Measurements from ENCODE around the gene CD84. TPM values are rescaled to one million over a fixed set of nuclear protein-coding genes. Genes with fewer than 3 reads are reported as not detected.

Gene CD84
- polyA plus RNA-seq, 1 of the 3 experiments (the other 2 are of a cell fraction): not detected

- WGBS (ENCODE audit: low lambda C conversion rate): 9% methylated on average over 6 of the region's 6 CpGs
- H3K79me2 ChIP-seq (ENCODE audit: insufficient read depth): no peaks in the 10 kb centered on the region
- H3K9ac ChIP-seq: no peak overlapping the region
- DNase-seq: no peak
- H4K20me1 ChIP-seq (ENCODE audit: insufficient read depth): no peaks in the 10 kb centered on the region
- H3K4me3 ChIP-seq (ENCODE audit: low read depth in 2 of 2, low read length in 1 of 2): no peak overlapping the region
- H3K36me3 ChIP-seq (replicated peaks in 1 of 2; ENCODE audit: control insufficient read depth in 1 of 2, insufficient read depth in 2 of 2, low read length in 1 of 2): no peaks in the 10 kb centered on the region
- CTCF ChIA-PET: interaction anchor here (1.1 to 1.2 kb wide), 3 partner anchors 9 to 809 kb away, joined by 3 read pairs; no protein-coding TSS in a partner anchor
- TF ChIP-seq REST (IDR thresholded peaks at IDR 0.05; ENCODE audit: low read depth, low read length): no peak
- no peak for TF ChIP-seq GATA2 (CRISPR knock-in tag; IDR thresholded peaks at IDR 0.05)
- H3K9me2 ChIP-seq: no peaks in the 10 kb centered on the region
- H3K27me3 ChIP-seq (ENCODE audit: insufficient read depth): peaks cover 35% of the 10 kb centered on the region
- no peaks in the 10 kb centered on the region for H3K9me3 ChIP-seq
- no peak overlapping the region for H2AFZ ChIP-seq (ENCODE audit: low read depth)
- POLR2A ChIA-PET: no interaction called here
- H3K27ac ChIP-seq (ENCODE audit: low read depth in 2 of 2, low read length in 1 of 2): no peak overlapping the region
- H3F3A ChIP-seq (replicated peaks; ENCODE audit: insufficient read depth): no peaks in the 10 kb centered on the region
- no peak overlapping the region for H3K4me2 ChIP-seq
- H3K4me1 ChIP-seq (ENCODE audit: control insufficient read depth in 1 of 2, insufficient read depth in 2 of 2, low read depth in 1 of 2, low read length in 1 of 2): no peaks in the 10 kb centered on the region
Measured at GRCh38 chr1:160608057-160608456, 28.8 kb upstream of the CD84 start.

DNA sequence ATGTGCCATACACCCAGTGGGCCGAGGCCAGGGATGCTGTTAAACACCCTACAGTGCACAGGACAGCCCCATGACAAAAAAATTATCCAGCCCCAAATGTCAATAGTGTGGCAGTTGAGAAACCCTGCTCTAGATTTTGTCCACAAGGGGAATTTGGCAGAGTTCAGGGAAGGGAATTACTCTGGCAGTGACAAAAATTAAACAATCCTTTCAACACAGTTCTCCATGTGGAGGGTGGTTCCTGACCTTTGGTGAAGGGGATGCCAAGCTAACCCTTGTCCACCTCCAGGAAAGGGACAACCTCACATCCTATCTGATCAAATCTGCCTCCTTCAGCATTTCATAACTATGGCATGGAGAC lies 28.4 kb upstream of the CD84 start:
- no peak overlapping the region for H3K27ac ChIP-seq (ENCODE audit: low read depth in 2 of 2, low read length in 1 of 2)
- H3K9me3 ChIP-seq: no peaks in the 10 kb centered on the region
- H3K27me3 ChIP-seq (ENCODE audit: insufficient read depth): peaks cover 32% of the 10 kb centered on the region
- WGBS (ENCODE audit: low lambda C conversion rate): 0% methylated on average over 1 of the region's 1 CpG
- H3K36me3 ChIP-seq (replicated peaks in 1 of 2; ENCODE audit: control insufficient read depth in 1 of 2, insufficient read depth in 2 of 2, low read length in 1 of 2): no peaks in the 10 kb centered on the region
- ChIA-PET CTCF (interaction anchor here (1.0 to 1.5 kb wide), 7 partner anchors 10 to 809 kb away, joined by 3 to 6 read pairs (median 3); no protein-coding TSS in a partner anchor), POLR2A (no interaction called here)
- no peak overlapping the region for H2AFZ ChIP-seq (ENCODE audit: low read depth)
- H3F3A ChIP-seq (replicated peaks; ENCODE audit: insufficient read depth): no peaks in the 10 kb centered on the region
- TF ChIP-seq GATA2 (CRISPR knock-in tag; IDR thresholded peaks at IDR 0.05) (no peak), RAD21 (IDR thresholded peaks at IDR 0.05; ENCODE audit: low read length) (no peak), ELF1 (IDR thresholded peaks at IDR 0.05) (no peak), TCF12 (IDR thresholded peaks at IDR 0.05) (no peak), RFX5 (IDR thresholded peaks at IDR 0.05; ENCODE audit: low read length) (no peak), MXI1 (IDR thresholded peaks at IDR 0.05; ENCODE audit: low read depth, low read length) (no peak), YY1 (IDR thresholded peaks at IDR 0.05; ENCODE audit: low read depth) (no peak), NFIC (IDR thresholded peaks at IDR 0.05; ENCODE audit: borderline replicate concordance) (no peak), MAX (IDR thresholded peaks at IDR 0.05; ENCODE audit: low read depth) (no peak), TAF1 (IDR thresholded peaks at IDR 0.05; ENCODE audit: borderline replicate concordance, low read depth, low read length) (no peak), EZH2phosphoT487 (IDR thresholded peaks at IDR 0.05; ENCODE audit: borderline replicate concordance, low read depth) (no peak), FOXM1 (IDR thresholded peaks at IDR 0.05; ENCODE audit: low read depth) (no peak), GABPA (IDR thresholded peaks at IDR 0.05; ENCODE audit: low read depth) (no peak), JUND (IDR thresholded peaks at IDR 0.05) (no peak)
- TF ChIP-seq, protein P1, sequence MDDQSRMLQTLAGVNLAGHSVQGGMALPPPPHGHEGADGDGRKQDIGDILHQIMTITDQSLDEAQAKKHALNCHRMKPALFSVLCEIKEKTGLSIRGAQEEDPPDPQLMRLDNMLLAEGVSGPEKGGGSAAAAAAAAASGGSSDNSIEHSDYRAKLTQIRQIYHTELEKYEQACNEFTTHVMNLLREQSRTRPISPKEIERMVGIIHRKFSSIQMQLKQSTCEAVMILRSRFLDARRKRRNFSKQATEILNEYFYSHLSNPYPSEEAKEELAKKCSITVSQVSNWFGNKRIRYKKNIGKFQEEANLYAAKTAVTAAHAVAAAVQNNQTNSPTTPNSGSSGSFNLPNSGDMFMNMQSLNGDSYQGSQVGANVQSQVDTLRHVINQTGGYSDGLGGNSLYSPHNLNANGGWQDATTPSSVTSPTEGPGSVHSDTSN (IDR thresholded peaks at IDR 0.05): no peak
- no peaks in the 10 kb centered on the region for H3K4me1 ChIP-seq (ENCODE audit: control insufficient read depth in 1 of 2, insufficient read depth in 2 of 2, low read depth in 1 of 2, low read length in 1 of 2)
- H4K20me1 ChIP-seq (ENCODE audit: insufficient read depth): no peaks in the 10 kb centered on the region
- no peak overlapping the region for H3K9ac ChIP-seq
- H3K79me2 ChIP-seq (ENCODE audit: insufficient read depth): no peaks in the 10 kb centered on the region
- H3K9me2 ChIP-seq: no peaks in the 10 kb centered on the region
- no peak overlapping the region for H3K4me2 ChIP-seq
- no peak for DNase-seq
- H3K4me3 ChIP-seq (ENCODE audit: low read depth in 2 of 2, low read length in 1 of 2): no peak overlapping the region
